Trophoblast cell (in vitro differentiated cells and primary cell): ENCODE measurements around the gene TGDS.

ENCODE experiments used
- DNase-seq, 2 donors: peaks; one replicate each; pipeline ENCODE4 v3.0.0-alpha.2; 2016
- H2AFZ ChIP-seq: 2 replicates; pipeline ENCODE4 v1.6.1; 2013; ENCODE audit warnings: low read length, moderate library complexity, mild to moderate bottlenecking; ENCODE audit not compliant: insufficient read depth, poor library complexity
- H2AK5ac ChIP-seq: 2 replicates; pipeline ENCODE4 v1.6.1; 2013; ENCODE audit warnings: mild to moderate bottlenecking, low read length
- H2BK120ac ChIP-seq: 2 replicates; pipeline ENCODE4 v1.6.1; 2013; ENCODE audit warnings: low read length, mild to moderate bottlenecking, moderate library complexity; ENCODE audit not compliant: insufficient read depth, poor library complexity
- H2BK12ac ChIP-seq: 2 replicates; pipeline ENCODE4 v1.6.1; 2013; ENCODE audit warnings: mild to moderate bottlenecking, low read length, moderate library complexity
- H2BK5ac ChIP-seq: 2 replicates; pipeline ENCODE4 v1.6.1; 2013; ENCODE audit warnings: low read length, low read depth, moderate library complexity, mild to moderate bottlenecking; ENCODE audit not compliant: poor library complexity
- H3K14ac ChIP-seq: 2 replicates; pipeline ENCODE4 v1.6.1; 2013; ENCODE audit warnings: mild to moderate bottlenecking, low read length
- H3K18ac ChIP-seq: 2 replicates; pipeline ENCODE4 v1.6.1; 2013; ENCODE audit warnings: mild to moderate bottlenecking, low read length
- H3K23ac ChIP-seq: 2 replicates; pipeline ENCODE4 v1.6.1; 2013; ENCODE audit warnings: low read length
- H3K27ac ChIP-seq: 2 replicates; pipeline ENCODE4 v1.5.1; 2013; ENCODE audit warnings: low read depth, mild to moderate bottlenecking, inconsistent platforms, low read length, moderate library complexity
- H3K27me3 ChIP-seq: 2 replicates; pipeline ENCODE4 v1.6.1; 2013; ENCODE audit warnings: inconsistent platforms, mild to moderate bottlenecking, low read length, moderate library complexity; ENCODE audit not compliant: insufficient read depth
- H3K36me3 ChIP-seq, 2 experiments: 1 replicate in 1 of 2; 2 replicates in 1 of 2; pipeline ENCODE4 v1.6.1; 2013; ENCODE audit warnings: low read length in 2 of 2, mild to moderate bottlenecking in 2 of 2, moderate library complexity in 1 of 2; ENCODE audit not compliant: insufficient read depth in 2 of 2, control insufficient read depth in 1 of 2
- H3K4ac ChIP-seq: 2 replicates; pipeline ENCODE4 v1.6.1; 2013; ENCODE audit warnings: low read depth, mild to moderate bottlenecking, low read length, moderate library complexity
- H3K4me1 ChIP-seq, 2 experiments: 1 replicate in 1 of 2; 2 replicates in 1 of 2; pipeline ENCODE4 v1.6.1; 2013; ENCODE audit warnings: low read length in 2 of 2, mild to moderate bottlenecking in 2 of 2, moderate library complexity in 1 of 2; ENCODE audit not compliant: insufficient read depth in 2 of 2, control insufficient read depth in 1 of 2
- H3K4me2 ChIP-seq: 2 replicates; pipeline ENCODE4 v1.6.1; 2013; ENCODE audit warnings: inconsistent platforms, mild to moderate bottlenecking, low read length, moderate library complexity
- H3K4me3 ChIP-seq: 2 replicates; pipeline ENCODE4 v1.5.1; 2013; ENCODE audit warnings: mild to moderate bottlenecking, low read depth, low read length, inconsistent platforms
- H3K79me1 ChIP-seq: one replicate; pipeline ENCODE4 v1.6.1; 2013; ENCODE audit warnings: low read length
- H3K79me2 ChIP-seq: 2 replicates; pipeline ENCODE4 v1.6.1; 2013; ENCODE audit warnings: low read length, mild to moderate bottlenecking; ENCODE audit not compliant: control insufficient read depth, insufficient read depth, poor library complexity
- H3K9ac ChIP-seq: 2 replicates; pipeline ENCODE4 v1.6.1; 2013; ENCODE audit warnings: mild to moderate bottlenecking, low read length
- H3K9me3 ChIP-seq: 2 replicates; pipeline ENCODE4 v1.6.1; 2013; ENCODE audit warnings: low read depth, mild to moderate bottlenecking, control low read depth, inconsistent platforms, low read length; ENCODE audit not compliant: insufficient read depth
- H4K12ac ChIP-seq: 2 replicates; pipeline ENCODE4 v1.6.1; 2013; ENCODE audit warnings: low read depth, mild to moderate bottlenecking, low read length, moderate library complexity
- H4K8ac ChIP-seq: 2 replicates; pipeline ENCODE4 v1.6.1; 2013; ENCODE audit warnings: low read depth, mild to moderate bottlenecking, low read length, moderate library complexity
- H4K91ac ChIP-seq: one replicate; pipeline ENCODE4 v1.6.1; 2013; ENCODE audit warnings: low read depth, mild to moderate bottlenecking, low read length, moderate library complexity
- WGBS: extraction: QIAGEN DNeasy Blood & Tissue Kit; methylation state at CpG from one replicate; pipeline ENCODE4 v1.1.7; 2013; ENCODE audit warnings: missing lambda C conversion rate; ENCODE audit not compliant: insufficient read length, insufficient coverage; ENCODE audit errors: extremely low coverage; 5-methylcytosine and 5-hydroxymethylcytosine counted together

Gene TGDS

GRCh38 chr13:94568443-94568842, 27.5 kb downstream of the TGDS start:
- Histone ChIP-seq H3K27me3 (no peaks in the 10 kb centered on the region), H3K9ac (no peak overlapping the region), H3K79me2 (peaks cover 1% of the 10 kb centered on the region), H3K36me3 (peaks cover 8 to 25% of the 10 kb centered on the region in 2 experiments), H3K9me3 (no peaks in the 10 kb centered on the region), H3K4ac (no peak overlapping the region), H2BK5ac (no peak overlapping the region), H3K4me2 (no peak overlapping the region), H4K12ac (no peak overlapping the region), H2AFZ (no peak overlapping the region), H3K4me1 (no peaks in the 10 kb centered on the region), H3K23ac (no peak overlapping the region), H2AK5ac (no peak overlapping the region), H4K91ac (no peak overlapping the region), H4K8ac (no peak overlapping the region), H3K18ac (no peak overlapping the region), H3K4me3 (no peak overlapping the region), H2BK120ac (no peak overlapping the region), H3K14ac (no peak overlapping the region), H3K27ac (no peak overlapping the region), H2BK12ac (no peak overlapping the region), H3K79me1 (no peaks in the 10 kb centered on the region)
- WGBS: no CpG with 5 or more reads among the region's 1 CpG
- DNase-seq: no peak

- WGBS: no CpG with 5 or more reads among the region's 3 CpGs
- peaks cover 9 to 21% of the 10 kb centered on the region in 2 experiments for H3K36me3 ChIP-seq
Observed at GRCh38 chr13:94567581-94567980, 28.4 kb downstream of the TGDS start.

GRCh38 chr13:94561126-94561525, 34.8 kb downstream of the TGDS start:
- no peaks in the 10 kb centered on the region for H3K79me1 ChIP-seq
- H3K4me3 ChIP-seq: no peak overlapping the region
- H3K4me2 ChIP-seq: no peak overlapping the region
- no peak for DNase-seq
- H2BK12ac ChIP-seq: no peak overlapping the region
- H3K14ac ChIP-seq: no peak overlapping the region
- no peaks in the 10 kb centered on the region for H3K9me3 ChIP-seq
- no peak overlapping the region for H4K12ac ChIP-seq
- H3K18ac ChIP-seq: no peak overlapping the region
- no CpG with 5 or more reads among the region's 3 CpGs for WGBS
- no peak overlapping the region for H2AK5ac ChIP-seq
- H2BK120ac ChIP-seq: no peak overlapping the region
- no peak overlapping the region for H2BK5ac ChIP-seq
- H2AFZ ChIP-seq: no peak overlapping the region
- no peak overlapping the region for H3K9ac ChIP-seq
- no peaks in the 10 kb centered on the region for H3K4me1 ChIP-seq
- H4K8ac ChIP-seq: no peak overlapping the region
- no peak overlapping the region for H4K91ac ChIP-seq
- H3K27ac ChIP-seq: no peak overlapping the region
- H3K36me3 ChIP-seq: peaks cover 3% of the 10 kb centered on the region in 2 experiments
- no peak overlapping the region for H3K4ac ChIP-seq
- no peaks in the 10 kb centered on the region for H3K27me3 ChIP-seq
- H3K79me2 ChIP-seq: no peaks in the 10 kb centered on the region
- no peak overlapping the region for H3K23ac ChIP-seq

More at GRCh38 chr13:94567581-94567980, 28.4 kb downstream of the TGDS start:
- Histone ChIP-seq H2AFZ (no peak overlapping the region), H2BK12ac (no peak overlapping the region), H4K8ac (no peak overlapping the region), H3K4me1 (no peaks in the 10 kb centered on the region), H3K23ac (no peak overlapping the region), H3K14ac (no peak overlapping the region), H3K27me3 (no peaks in the 10 kb centered on the region), H3K9ac (no peak overlapping the region), H4K91ac (no peak overlapping the region), H2BK120ac (no peak overlapping the region), H3K27ac (no peak overlapping the region), H2BK5ac (no peak overlapping the region), H3K9me3 (no peaks in the 10 kb centered on the region), H3K79me2 (peaks cover 1% of the 10 kb centered on the region), H3K4ac (no peak overlapping the region), H3K79me1 (no peaks in the 10 kb centered on the region), H4K12ac (no peak overlapping the region), H3K18ac (no peak overlapping the region), H2AK5ac (no peak overlapping the region), H3K4me2 (no peak overlapping the region), H3K4me3 (no peak overlapping the region)
- DNase-seq: no peak

GRCh38 chr13:94560116-94560515, 35.8 kb downstream of the TGDS start:
- Histone ChIP-seq H4K91ac (no peak overlapping the region), H3K36me3 (peaks cover 3% of the 10 kb centered on the region in 2 experiments), H2BK5ac (no peak overlapping the region), H4K12ac (no peak overlapping the region), H3K4me3 (no peak overlapping the region), H3K9me3 (no peaks in the 10 kb centered on the region), H2AFZ (no peak overlapping the region), H3K9ac (no peak overlapping the region), H3K27ac (no peak overlapping the region), H2AK5ac (no peak overlapping the region), H3K4ac (no peak overlapping the region), H2BK120ac (no peak overlapping the region), H3K23ac (no peak overlapping the region), H3K14ac (no peak overlapping the region), H3K79me1 (no peaks in the 10 kb centered on the region), H3K4me2 (no peak overlapping the region), H3K18ac (no peak overlapping the region), H3K27me3 (no peaks in the 10 kb centered on the region), H3K79me2 (no peaks in the 10 kb centered on the region), H3K4me1 (no peaks in the 10 kb centered on the region), H4K8ac (no peak overlapping the region), H2BK12ac (no peak overlapping the region)
- no peak for DNase-seq
- WGBS: no CpG with 5 or more reads among the region's 2 CpGs
